Osteocyte (in vitro differentiated cells): ENCODE results near the gene DTD1. TPM values are rescaled to one million over a fixed set of nuclear protein-coding genes. Genes with fewer than 3 reads are reported as not detected.

ENCODE experiments used
- DNase-seq: peaks from one replicate; pipeline ENCODE4 v3.0.0; 2021; ENCODE audit warnings: mixed read lengths; ENCODE audit not compliant: unreplicated experiment; ENCODE audit errors: extremely low spot score
- H3K27ac Mint-ChIP-seq: one replicate; pipeline ENCODE4 v1.8.0; 2021; ENCODE audit warnings: mild to moderate bottlenecking, mixed read lengths; ENCODE audit not compliant: unreplicated experiment
- H3K27me3 Mint-ChIP-seq: one replicate; pipeline ENCODE4 v1.8.0; 2021; ENCODE audit warnings: mixed read lengths; ENCODE audit not compliant: unreplicated experiment
- H3K36me3 Mint-ChIP-seq: one replicate; pipeline ENCODE4 v1.8.0; 2021; ENCODE audit warnings: mixed read lengths; ENCODE audit not compliant: unreplicated experiment
- H3K4me1 Mint-ChIP-seq: one replicate; pipeline ENCODE4 v1.8.0; 2021; ENCODE audit warnings: mixed read lengths; ENCODE audit not compliant: unreplicated experiment
- H3K4me3 Mint-ChIP-seq: one replicate; pipeline ENCODE4 v1.8.0; 2021; ENCODE audit warnings: mild to moderate bottlenecking, moderate library complexity, mixed read lengths; ENCODE audit not compliant: unreplicated experiment
- H3K9me3 Mint-ChIP-seq: one replicate; pipeline ENCODE4 v1.8.0; 2021; ENCODE audit warnings: mixed read lengths; ENCODE audit not compliant: unreplicated experiment
- total RNA-seq: library from RNA; stranded (reverse); gene quantifications from 2 replicates; pipeline ENCODE4 v1.2.1, GENCODE V29; 2021
- TF ChIP-seq, protein P1 (sequence below): fragments of 200-600 bp; sonication (generic); IDR thresholded peaks from 2 replicates; pipeline ENCODE4 v1.5.0; 2021; ENCODE audit warnings: antibody characterized with exemption, mild to moderate bottlenecking, moderate library complexity

DTD1 gene
- total RNA-seq, 1 donor from 2014 or later: 26.2 TPM

DNA sequence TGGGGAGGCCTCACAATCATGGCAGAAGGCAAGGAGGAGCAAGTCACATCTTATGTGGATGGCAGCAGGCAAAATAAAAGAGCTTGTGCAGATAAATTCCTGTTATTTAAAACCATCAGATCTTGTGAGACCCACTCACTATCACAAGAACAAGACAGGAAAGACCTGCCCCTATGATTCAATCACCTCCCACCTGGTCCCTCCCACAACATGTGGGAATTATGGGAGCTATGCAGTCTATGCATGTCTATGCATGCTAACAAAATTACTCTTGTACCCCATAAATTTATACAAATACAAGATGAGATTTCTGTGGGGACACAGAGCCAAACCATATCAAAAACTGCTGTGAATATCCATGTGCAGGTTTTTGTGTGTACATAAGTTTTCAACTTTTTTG lies 200.2 kb downstream of the DTD1 start:
- Mint-ChIP-seq H3K27ac (no peak overlapping the region), H3K9me3 (no peaks in the 10 kb centered on the region)

DNA sequence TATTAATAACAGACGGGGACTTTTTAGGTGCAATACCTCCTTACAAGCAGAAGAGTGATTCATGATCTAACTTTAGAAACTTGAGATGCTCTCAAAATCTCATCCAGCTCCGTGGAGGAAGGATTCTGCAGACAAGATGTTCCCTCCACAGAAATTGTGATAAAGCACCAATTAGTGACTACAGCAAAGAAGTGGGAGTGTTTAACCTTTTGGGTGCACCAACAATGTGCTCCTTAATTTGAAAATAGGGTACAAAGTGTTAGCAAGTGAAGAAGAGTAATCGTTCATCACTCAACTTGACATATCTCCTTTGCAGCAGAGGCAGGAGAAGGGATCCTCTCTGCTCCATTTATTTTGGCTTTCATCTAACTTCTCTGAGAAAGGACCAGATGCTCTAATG lies 202.9 kb downstream of the DTD1 start:
- Mint-ChIP-seq H3K27me3 (peaks cover 27% of the 10 kb centered on the region), H3K36me3 (no peaks in the 10 kb centered on the region), H3K27ac (no peak overlapping the region), H3K4me1 (peaks cover 11% of the 10 kb centered on the region), H3K4me3 (no peak overlapping the region), H3K9me3 (no peaks in the 10 kb centered on the region)
- TF ChIP-seq, protein P1, sequence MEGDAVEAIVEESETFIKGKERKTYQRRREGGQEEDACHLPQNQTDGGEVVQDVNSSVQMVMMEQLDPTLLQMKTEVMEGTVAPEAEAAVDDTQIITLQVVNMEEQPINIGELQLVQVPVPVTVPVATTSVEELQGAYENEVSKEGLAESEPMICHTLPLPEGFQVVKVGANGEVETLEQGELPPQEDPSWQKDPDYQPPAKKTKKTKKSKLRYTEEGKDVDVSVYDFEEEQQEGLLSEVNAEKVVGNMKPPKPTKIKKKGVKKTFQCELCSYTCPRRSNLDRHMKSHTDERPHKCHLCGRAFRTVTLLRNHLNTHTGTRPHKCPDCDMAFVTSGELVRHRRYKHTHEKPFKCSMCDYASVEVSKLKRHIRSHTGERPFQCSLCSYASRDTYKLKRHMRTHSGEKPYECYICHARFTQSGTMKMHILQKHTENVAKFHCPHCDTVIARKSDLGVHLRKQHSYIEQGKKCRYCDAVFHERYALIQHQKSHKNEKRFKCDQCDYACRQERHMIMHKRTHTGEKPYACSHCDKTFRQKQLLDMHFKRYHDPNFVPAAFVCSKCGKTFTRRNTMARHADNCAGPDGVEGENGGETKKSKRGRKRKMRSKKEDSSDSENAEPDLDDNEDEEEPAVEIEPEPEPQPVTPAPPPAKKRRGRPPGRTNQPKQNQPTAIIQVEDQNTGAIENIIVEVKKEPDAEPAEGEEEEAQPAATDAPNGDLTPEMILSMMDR: no peak
- DNase-seq: peak; percentile 0

More for the DNA sequence above, 200.2 kb downstream of the DTD1 start:
- no peaks in the 10 kb centered on the region for H3K36me3 Mint-ChIP-seq
- H3K4me3 Mint-ChIP-seq: no peak overlapping the region
- peaks cover 34% of the 10 kb centered on the region for H3K27me3 Mint-ChIP-seq
- no peaks in the 10 kb centered on the region for H3K4me1 Mint-ChIP-seq
- TF ChIP-seq, protein P1: no peak
- no peak for DNase-seq

DNA sequence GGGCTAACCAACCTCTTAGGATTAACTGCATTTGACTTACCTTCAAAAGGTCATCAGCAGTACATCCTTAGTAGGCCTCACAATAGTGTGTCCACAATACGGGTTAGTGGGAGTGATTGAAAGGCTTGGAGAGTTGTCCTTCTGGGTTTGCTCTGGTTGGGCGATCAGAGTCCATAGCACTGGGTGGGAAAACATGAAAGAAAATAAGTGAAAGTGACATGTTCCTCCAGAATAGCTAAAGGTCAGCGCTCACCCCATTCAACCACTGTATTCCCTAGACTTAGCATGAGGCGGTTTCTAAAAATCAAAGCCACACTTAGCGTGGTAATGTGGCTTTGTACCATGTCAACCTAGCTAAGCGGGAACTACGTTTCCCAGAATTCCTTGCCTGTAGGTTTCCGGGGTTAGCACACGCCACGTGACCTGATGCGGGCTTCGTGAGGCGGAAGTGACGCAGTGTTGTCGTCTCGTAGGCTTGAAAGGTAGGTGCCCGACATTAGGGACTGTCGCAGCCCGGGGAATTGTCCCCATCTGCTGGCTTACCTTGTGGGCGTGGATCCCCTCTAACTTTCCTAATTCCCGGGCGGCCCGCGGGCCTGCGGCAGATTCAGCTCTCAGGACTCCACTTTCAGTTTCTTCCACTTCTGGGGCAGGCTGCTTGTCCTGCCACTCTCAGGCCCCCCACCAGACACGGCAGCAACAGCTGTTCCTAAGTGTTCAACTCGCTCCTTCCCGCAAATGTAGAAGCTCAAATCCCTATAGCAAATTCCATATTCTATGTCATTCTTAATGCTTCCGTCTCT lies 206.0 kb downstream of the DTD1 start:
- TF ChIP-seq, protein P1: peak; percentile 20
- peak; percentile 89 for DNase-seq
- Mint-ChIP-seq H3K9me3 (peaks cover 7% of the 10 kb centered on the region), H3K4me1 (peaks cover 13% of the 10 kb centered on the region), H3K4me3 (peak overlapping the region; percentile 90), H3K27ac (peak overlapping the region; percentile 96), H3K36me3 (no peaks in the 10 kb centered on the region), H3K27me3 (peaks cover 17% of the 10 kb centered on the region)

DNA sequence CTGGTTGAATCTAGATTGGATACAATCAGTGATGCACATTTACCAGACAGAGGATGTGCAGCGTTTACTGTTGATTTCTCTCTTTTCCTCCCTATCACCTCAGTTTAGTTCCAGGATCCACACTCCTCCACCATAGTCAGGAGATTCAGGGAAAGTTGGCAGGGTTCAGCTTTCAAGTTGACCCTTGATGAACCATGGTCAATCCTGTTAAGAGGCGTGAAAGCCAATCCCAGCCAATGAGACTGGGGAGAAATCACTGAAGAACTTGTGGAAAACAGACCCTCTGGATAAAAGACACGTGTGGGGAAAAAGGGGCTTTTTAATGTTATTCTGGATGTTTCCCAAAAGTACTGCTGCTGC lies 206.6 kb downstream of the DTD1 start:
- Mint-ChIP-seq H3K27me3 (peaks cover 15% of the 10 kb centered on the region), H3K4me3 (peak overlapping the region; percentile 90), H3K4me1 (peaks cover 13% of the 10 kb centered on the region)

GRCh38 chr20:18795366-18795765 lies 207.5 kb downstream of the DTD1 start:
- peaks cover 7% of the 10 kb centered on the region for H3K9me3 Mint-ChIP-seq
- H3K4me1 Mint-ChIP-seq: peaks cover 13% of the 10 kb centered on the region
- no peak overlapping the region for H3K4me3 Mint-ChIP-seq
- TF ChIP-seq, protein P1: no peak
- no peaks in the 10 kb centered on the region for H3K36me3 Mint-ChIP-seq
- H3K27me3 Mint-ChIP-seq: peaks cover 9% of the 10 kb centered on the region
- H3K27ac Mint-ChIP-seq: no peak overlapping the region
- DNase-seq: no peak

More for the DNA sequence above, 206.6 kb downstream of the DTD1 start:
- Mint-ChIP-seq H3K36me3 (no peaks in the 10 kb centered on the region), H3K27ac (peak overlapping the region; percentile 96), H3K9me3 (peaks cover 7% of the 10 kb centered on the region)
- no peak for DNase-seq
- TF ChIP-seq, protein P1: no peak
